ENCODE data around the gene SLC38A3. TPM values are rescaled to one million over a fixed set of nuclear protein-coding genes. Genes with fewer than 3 reads are reported as not detected.
"Not testable (repeated sequence)": the region's sequence is repeated elsewhere in the genome, so short reads cannot be mapped to it uniquely, and the experiment has no call there.

The SLC38A3 gene
- total and polyA plus RNA-seq, 2 of the 8 experiments (the other 6 are each of a cell fraction or from before 2014, with no cell fraction given) = 1.2 to 3.7 TPM

GRCh38 chr3:50227390-50228183 is 22.5 kb downstream of the SLC38A3 start (continued):
- TF ChIP-seq KDM5A (IDR thresholded peaks at IDR 0.05; ENCODE audit: low read length) = peak; percentile 55; the same call in 1 of the 2 replicates
- TF ChIP-seq TAF7 (optimal IDR thresholded peaks at IDR 0.05; ENCODE audit: borderline replicate concordance, low read depth, low read length) = peak; percentile 62
- no peak; a peak in 1 of 3 replicates for TF ChIP-seq EP300 (IDR thresholded peaks at IDR 0.05; ENCODE audit: borderline replicate concordance in 1 of 2, low read depth in 2 of 2, low read length in 2 of 2)
- TF ChIP-seq SRF (IDR thresholded peaks at IDR 0.05; ENCODE audit: low read depth, low read length) = no peak
- no peak for TF ChIP-seq HDAC6 (IDR thresholded peaks at IDR 0.05; ENCODE audit: low read depth, low read length)

GRCh38 chr3:50228184-50228763 is 23.2 kb downstream of the SLC38A3 start:
- FAIRE-seq; DNase-seq (ENCODE audit: low read depth in 1 of 2, low spot score in 2 of 2); H3K56ac ChIP-seq (replicated peaks; ENCODE audit: insufficient read length, low read depth, low read length); H4K8ac ChIP-seq (ENCODE audit: extremely low read depth, insufficient read depth, low read length); H3K79me2 ChIP-seq (ENCODE audit: control insufficient read depth in 1 of 2, insufficient read depth in 2 of 2, low read length in 2 of 2); H3K14ac ChIP-seq (ENCODE audit: insufficient read length); H4K20me1 ChIP-seq (replicated peaks in 1 of 2; ENCODE audit: control insufficient read depth in 1 of 2, insufficient read depth in 2 of 2, low read length in 2 of 2); H3K79me1 ChIP-seq (ENCODE audit: low read depth, low read length); H2BK120ac ChIP-seq (replicated peaks; ENCODE audit: low read depth, low read length); H2AFZ ChIP-seq (ENCODE audit: low read length); H3K9me3 ChIP-seq (ENCODE audit: insufficient read depth in 2 of 2, low read depth in 1 of 2, low read length in 1 of 2); H3K36me3 ChIP-seq (ENCODE audit: control insufficient read depth in 2 of 4, insufficient read depth in 4 of 4, low read length in 3 of 4); H3K4ac ChIP-seq (replicated peaks; ENCODE audit: insufficient read length, low read depth, low read length); H3K27me3 ChIP-seq (replicated peaks in 1 of 4; ENCODE audit: control insufficient read depth in 3 of 4, extremely low read depth in 1 of 4, insufficient read depth in 3 of 4, low read length in 3 of 4); H3K23ac ChIP-seq (ENCODE audit: insufficient read length): not testable (repeated sequence)
- Histone ChIP-seq H2BK5ac (ENCODE audit: low read depth, low read length) (peak overlapping the region; percentile 97), H3K4me3 (ENCODE audit: extremely low read depth in 1 of 4, insufficient read depth in 2 of 4, low read depth in 3 of 4, low read length in 4 of 4) (peak overlapping the region; percentile 51 to 88 (median 73)), H3K27ac (ENCODE audit: low read depth, low read length) (peak overlapping the region; percentile 86), H4K5ac (ENCODE audit: insufficient read length, low read depth, low read length) (peak overlapping the region; percentile 89), H2BK12ac (ENCODE audit: low read depth, low read length) (peak overlapping the region; percentile 91), H2BK20ac (ENCODE audit: low read length) (0 out of 2 replicates have a peak overlapping the region, but pooled peaks have one; percentile 67), H3K4me2 (ENCODE audit: insufficient read depth in 1 of 2, low read depth in 2 of 2, low read length in 2 of 2) (peak overlapping the region; percentile 76 to 99), H3K18ac (ENCODE audit: extremely low read depth, low read length) (peak overlapping the region; percentile 78; the same call in 1 of the 2 replicates), H3K9ac (replicated peaks in 1 of 4; ENCODE audit: extremely low read depth in 1 of 4, low read depth in 3 of 4, low read length in 3 of 4) (peak overlapping the region in 3 of 4 experiments; percentile 15 to 87 (median 83); a peak in 3 of 7 replicates), H3K23me2 (ENCODE audit: low read depth, low read length) (peaks cover 13% of the 10 kb centered on the region; the same call in 1 of the 2 replicates), H3K4me1 (replicated peaks in 1 of 4; ENCODE audit: control insufficient read depth in 3 of 4, insufficient read depth in 4 of 4, low read length in 3 of 4) (peaks cover 0 to 18% (median 7%) of the 10 kb centered on the region in 4 experiments; a peak in 6 of 7 replicates), H4K91ac (replicated peaks; ENCODE audit: insufficient read length, low read length) (peak overlapping the region; percentile 90), H2AK5ac (ENCODE audit: low read depth, low read length) (peak overlapping the region; percentile 91; the same call in 1 of the 2 replicates), H2BK15ac (ENCODE audit: low read length) (peak overlapping the region; percentile 95)
- WGBS, 2 experiments (ENCODE audit: extremely low coverage in 1 of 2, insufficient coverage in 1 of 2, insufficient read length in 1 of 2, insufficient replicate concordance in 2 of 2, low coverage in 1 of 2, low lambda C conversion rate in 2 of 2, missing lambda C conversion rate in 1 of 2) = 42% methylated on average over 15 of the region's 15 CpGs; no CpG with 5 or more reads in 1 of the 2 experiments
- CTCF ChIA-PET (ENCODE audit: partially characterized antibody) = interaction anchor here (1.2 to 48.1 kb wide), 10 partner anchors 11 to 106 kb away, joined by 3 to 2149 read pairs (median 7); partner anchors contain the start of genes GNAI2, GNAT1, LSMEM2 and SEMA3B
- POLR2A ChIA-PET (ENCODE audit: partially characterized antibody) = interaction anchor here (0.6 to 6.5 kb wide), 13 partner anchors 9 to 108 kb away, joined by 3 to 41 read pairs (median 7); partner anchors contain the start of gene GNAI2

All from H1 (cell line).